ENCODE measurements around the gene PLTP. TPM values are rescaled to one million over a fixed set of nuclear protein-coding genes. Genes with fewer than 3 reads are reported as not detected.

PLTP gene
- total and polyA plus RNA-seq, 2 of the 13 experiments (the other 11 are each of a cell fraction or from before 2014, with no cell fraction given), result 16.9 to 28.6 TPM

GRCh38 chr20:45890077-45890984 is 21.6 kb downstream of the PLTP start (continued):
- peak; percentile 94; the same call in 1 of the 2 replicates for TF ChIP-seq NR0B2 (CRISPR knock-in tag; IDR thresholded peaks at IDR 0.05)
- TF ChIP-seq SNAPC4 (CRISPR knock-in tag; IDR thresholded peaks at IDR 0.05), result peak; percentile 35
- peak; percentile 48 for TF ChIP-seq HNF4A (CRISPR knock-in tag; IDR thresholded peaks at IDR 0.05)
- no peak for TF ChIP-seq KDM5A (IDR thresholded peaks at IDR 0.05; ENCODE audit: borderline replicate concordance, low read length)
- TF ChIP-seq ZNF619 (CRISPR knock-in tag; IDR thresholded peaks at IDR 0.05), result peak; percentile 89; the same call in 1 of the 2 replicates
- TF ChIP-seq ATF1 (CRISPR knock-in tag; IDR thresholded peaks at IDR 0.05), result no peak
- peak; percentile 88 for TF ChIP-seq ZNF687 (CRISPR knock-in tag; IDR thresholded peaks at IDR 0.05)
- TF ChIP-seq MAZ (IDR thresholded peaks at IDR 0.05; ENCODE audit: borderline replicate concordance, low read depth, low read length), result no peak
- no peak for TF ChIP-seq MAZ (CRISPR knock-in tag; IDR thresholded peaks at IDR 0.05; ENCODE audit: low read depth)
- TF ChIP-seq BRCA1 (CRISPR knock-in tag; IDR thresholded peaks at IDR 0.05), result peak; percentile 90; the same call in 1 of the 2 replicates
- TF ChIP-seq RAD21 (CRISPR knock-in tag; IDR thresholded peaks at IDR 0.05), result peak; percentile 88
- TF ChIP-seq EED (CRISPR knock-in tag; IDR thresholded peaks at IDR 0.05), result no peak; the same call in 1 of the 2 replicates
- TF ChIP-seq ZNF333 (CRISPR knock-in tag; IDR thresholded peaks at IDR 0.05; ENCODE audit: borderline replicate concordance), result no peak; the same call in none of the 2 replicates
- TF ChIP-seq ETV5 (CRISPR knock-in tag; IDR thresholded peaks at IDR 0.05; ENCODE audit: borderline replicate concordance), result peak; percentile 63
- peak; percentile 93 for TF ChIP-seq ZNF33B (CRISPR knock-in tag; IDR thresholded peaks at IDR 0.05)
- no peak for TF ChIP-seq SRSF4 (IDR thresholded peaks at IDR 0.05; ENCODE audit: low read depth, low read length, poor library complexity, severe bottlenecking)
- TF ChIP-seq KDM2A (CRISPR knock-in tag; IDR thresholded peaks at IDR 0.05; ENCODE audit: borderline replicate concordance, low read depth), result peak; percentile 89
- no peak for TF ChIP-seq ZFP82 (CRISPR knock-in tag; IDR thresholded peaks at IDR 0.05; ENCODE audit: borderline replicate concordance)
- TF ChIP-seq ZNF713 (CRISPR knock-in tag; IDR thresholded peaks at IDR 0.05), result no peak
- TF ChIP-seq SMARCE1 (IDR thresholded peaks at IDR 0.05; ENCODE audit: borderline replicate concordance), result no peak

All from HepG2 (cell line).